ENCODE measurements around the gene USP16. TPM values are rescaled to one million over a fixed set of nuclear protein-coding genes. Genes with fewer than 3 reads are reported as not detected.

The USP16 gene
- total RNA-seq, 2 donors from 2014 or later: 34.5 to 38.9 TPM

- Histone ChIP-seq H3K9me3 (no peaks in the 10 kb centered on the region), H3K4me3 (no peak overlapping the region), H3K36me3 (no peaks in the 10 kb centered on the region), H3K27ac (no peak overlapping the region), H3K4me1 (ENCODE audit: control insufficient read depth in 1 of 2, low read depth in 2 of 2) (peaks cover 2 to 18% of the 10 kb centered on the region in 2 donors), H3K27me3 (replicated peaks; ENCODE audit: insufficient read depth) (no peaks in the 10 kb centered on the region)
- ATAC-seq (ENCODE audit: insufficient number of reproducible peaks, low FRiP score, low read depth): no peak
- no peak for TF ChIP-seq CTCF (IDR thresholded peaks at IDR 0.05)
- DNase-seq (ENCODE audit: low spot score): no peak
Observed at GRCh38 chr21:29096218-29097015, 71.9 kb downstream of the USP16 start.

- Histone ChIP-seq H3K4me3 (no peak overlapping the region), H3K9me3 (no peaks in the 10 kb centered on the region), H3K27me3 (replicated peaks; ENCODE audit: insufficient read depth) (no peaks in the 10 kb centered on the region), H3K36me3 (no peaks in the 10 kb centered on the region), H3K4me1 (ENCODE audit: control insufficient read depth in 1 of 2, low read depth in 2 of 2) (peaks cover 0 to under 1% of the 10 kb centered on the region in 2 donors), H3K27ac (no peak overlapping the region)
- no peak for TF ChIP-seq CTCF (IDR thresholded peaks at IDR 0.05)
- ATAC-seq (ENCODE audit: insufficient number of reproducible peaks, low FRiP score, low read depth) (no peak), DNase-seq (ENCODE audit: low spot score) (no peak)
Observed at GRCh38 chr21:29098156-29098555, 73.7 kb downstream of the USP16 start.

- no peaks in the 10 kb centered on the region for H3K27me3 ChIP-seq (replicated peaks; ENCODE audit: insufficient read depth)
- no peak overlapping the region for H3K27ac ChIP-seq
- H3K4me3 ChIP-seq: no peak overlapping the region
- ATAC-seq (ENCODE audit: insufficient number of reproducible peaks, low FRiP score, low read depth): no peak
- H3K9me3 ChIP-seq: no peaks in the 10 kb centered on the region
- H3K4me1 ChIP-seq (ENCODE audit: control insufficient read depth in 1 of 2, low read depth in 2 of 2): no peaks in the 10 kb centered on the region
- no peaks in the 10 kb centered on the region for H3K36me3 ChIP-seq
- no peak for TF ChIP-seq CTCF (IDR thresholded peaks at IDR 0.05)
- DNase-seq (ENCODE audit: low spot score): no peak
Observed at GRCh38 chr21:29102791-29103257, 78.4 kb downstream of the USP16 start.

Other genes starting within 250 kb of the USP16 start
- 10 to 100 TPM; 23.4 to 26.8 TPM for gene LTN1, start 31.8 kb upstream of the USP16 start, total RNA-seq
- 10 to 100 TPM; 11.4 to 17.6 TPM for gene RWDD2B, start 5.3 kb upstream of the USP16 start, total RNA-seq
- 100 to 1,000 TPM in 1 of 2 donors, 10 to 100 TPM in 1; 76.9 to 110 TPM for gene CCT8, start 49.0 kb downstream of the USP16 start, total RNA-seq
- gene MAP3K7CL, start 106.0 kb downstream of the USP16 start, total RNA-seq: 10 to 100 TPM; 20.3 to 41.2 TPM